Left renal pelvis (tissue), 4 donors: Measurements from ENCODE around the gene ALDH4A1. TPM values are rescaled to one million over a fixed set of nuclear protein-coding genes. Genes with fewer than 3 reads are reported as not detected.
"Not testable (repeated sequence)": the region's sequence is repeated elsewhere in the genome, so short reads cannot be mapped to it uniquely, and the experiment has no call there.

ENCODE experiments used
- DNase-seq, 4 donors: peaks; one replicate each; pipeline ENCODE4 v3.0.0-alpha.2; 2013; ENCODE audit warnings: low read depth in 4 of 4, low spot score in 3 of 4
- polyA plus RNA-seq, 4 donors: library from polyadenylated mRNA; unstranded; fragments of 120-200 nt; gene quantifications; one replicate each; pipeline ENCODE4 v1.2.1, GENCODE V29; 2013; ENCODE audit not compliant: insufficient read length in 4 of 4

The ALDH4A1 gene
- polyA plus RNA-seq, 4 donors, result 13.2 to 90.9 (median 57.5) TPM

GRCh38 chr1:18901952-18902522, 318 bp downstream of the ALDH4A1 start:
- no peak for DNase-seq

- DNase-seq, result no peak
Measured at GRCh38 chr1:18901147-18901951, 1.0 kb downstream of the ALDH4A1 start.

GRCh38 chr1:18900303-18900841, 2.0 kb downstream of the ALDH4A1 start:
- no peak for DNase-seq

- no peak for DNase-seq
Measured at GRCh38 chr1:18899363-18900049, 2.8 kb downstream of the ALDH4A1 start.

- DNase-seq, result no peak
Measured at GRCh38 chr1:18898567-18898966, 3.8 kb downstream of the ALDH4A1 start.

GRCh38 chr1:18895317-18895716, 7.0 kb downstream of the ALDH4A1 start:
- DNase-seq, result no peak

- no peak for DNase-seq
Measured at GRCh38 chr1:18893120-18893519, 9.2 kb downstream of the ALDH4A1 start.

- not testable (repeated sequence) for DNase-seq
Measured at GRCh38 chr1:18891858-18892257, 10.5 kb downstream of the ALDH4A1 start.

- no peak for DNase-seq
Measured at GRCh38 chr1:18891426-18891780, 11.0 kb downstream of the ALDH4A1 start.

- no peak for DNase-seq
Measured at GRCh38 chr1:18890706-18891425, 11.5 kb downstream of the ALDH4A1 start.

- no peak for DNase-seq
Measured at GRCh38 chr1:18886003-18886335, 16.4 kb downstream of the ALDH4A1 start.

- no peak for DNase-seq
Measured at GRCh38 chr1:18885311-18886002, 16.9 kb downstream of the ALDH4A1 start.

- no peak for DNase-seq
Measured at GRCh38 chr1:18884727-18885126, 17.6 kb downstream of the ALDH4A1 start.

- no peak for DNase-seq
Measured at GRCh38 chr1:18884419-18884717, 18.0 kb downstream of the ALDH4A1 start.

GRCh38 chr1:18883636-18884418, 18.5 kb downstream of the ALDH4A1 start:
- DNase-seq, result no peak

- DNase-seq, result no peak
Measured at GRCh38 chr1:18883079-18883478, 19.3 kb downstream of the ALDH4A1 start.

GRCh38 chr1:18882486-18882885, 19.9 kb downstream of the ALDH4A1 start:
- DNase-seq, result no peak

GRCh38 chr1:18881642-18882431, 20.5 kb downstream of the ALDH4A1 start:
- DNase-seq, result no peak

GRCh38 chr1:18881164-18881563, 21.2 kb downstream of the ALDH4A1 start:
- no peak for DNase-seq
